DMS153 (cell line): Measurements from ENCODE around the gene PTPRD.

Experiments
- DNase-seq: peaks from one replicate; lab custom pipeline; 2025; lab: John Stamatoyannopoulos, UW

Gene PTPRD

GRCh38 chr9:8515748-8516147 is 2097.1 kb downstream of the PTPRD start:
- no peak for DNase-seq

- no peak for DNase-seq
Measured at GRCh38 chr9:8514760-8515159, 2098.0 kb downstream of the PTPRD start.

GRCh38 chr9:8508671-8509290 is 2104.0 kb downstream of the PTPRD start:
- DNase-seq, result no peak

- DNase-seq, result no peak
Measured at GRCh38 chr9:8494571-8494970, 2118.2 kb downstream of the PTPRD start.

GRCh38 chr9:8492679-8493078 is 2120.1 kb downstream of the PTPRD start:
- no peak for DNase-seq

GRCh38 chr9:8492024-8492423 is 2120.8 kb downstream of the PTPRD start:
- DNase-seq, result no peak

GRCh38 chr9:8491563-8491962 is 2121.2 kb downstream of the PTPRD start:
- DNase-seq, result no peak

- DNase-seq, result peak; percentile 6
Measured at GRCh38 chr9:8489835-8490234, 2123.0 kb downstream of the PTPRD start.

GRCh38 chr9:8486095-8486494 is 2126.7 kb downstream of the PTPRD start:
- no peak for DNase-seq

GRCh38 chr9:8484597-8485191 is 2128.1 kb downstream of the PTPRD start:
- DNase-seq, result no peak

- DNase-seq, result no peak
Measured at GRCh38 chr9:8477450-8477849, 2135.4 kb downstream of the PTPRD start.

- no peak for DNase-seq
Measured at GRCh38 chr9:8474937-8475336, 2137.9 kb downstream of the PTPRD start.

- DNase-seq, result no peak
Measured at GRCh38 chr9:8473244-8474020, 2139.4 kb downstream of the PTPRD start.

- no peak for DNase-seq
Measured at GRCh38 chr9:8468045-8468637, 2144.7 kb downstream of the PTPRD start.

GRCh38 chr9:8457816-8458215 is 2155.0 kb downstream of the PTPRD start:
- no peak for DNase-seq

GRCh38 chr9:8457055-8457454 is 2155.7 kb downstream of the PTPRD start:
- DNase-seq, result no peak

GRCh38 chr9:8456344-8456743 is 2156.5 kb downstream of the PTPRD start:
- no peak for DNase-seq

- DNase-seq, result no peak
Measured at GRCh38 chr9:8450810-8451545, 2161.8 kb downstream of the PTPRD start.

- no peak for DNase-seq
Measured at GRCh38 chr9:8448226-8448625, 2164.6 kb downstream of the PTPRD start.

GRCh38 chr9:8447601-8448000 is 2165.2 kb downstream of the PTPRD start:
- no peak for DNase-seq

- DNase-seq, result peak; percentile 30
Measured at GRCh38 chr9:8437876-8438275, 2174.9 kb downstream of the PTPRD start.

GRCh38 chr9:8437259-8437658 is 2175.5 kb downstream of the PTPRD start:
- no peak for DNase-seq
